ENCODE results near the gene CACNA1C.

DNA sequence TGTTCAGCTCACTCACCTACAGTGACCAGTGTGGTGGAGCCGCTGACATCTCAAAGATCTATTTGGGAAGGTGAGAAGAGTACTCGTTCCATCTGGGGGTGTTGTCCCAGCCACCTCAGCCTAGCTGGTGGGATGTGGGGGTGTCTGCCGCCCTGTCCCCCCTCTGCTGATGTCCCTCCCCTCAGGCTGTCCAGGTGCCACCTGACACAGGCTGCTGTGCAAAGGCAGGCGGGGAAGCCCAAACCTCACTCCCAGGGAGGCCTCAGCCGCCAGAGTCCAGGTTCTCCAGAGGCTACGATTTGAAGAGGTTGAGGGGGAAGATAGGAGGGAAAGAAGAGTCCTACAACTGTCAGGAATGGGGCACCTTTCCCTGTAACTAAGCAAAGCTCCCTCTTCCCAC is 690.7 kb downstream of the CACNA1C start:
- TF ChIP-seq, protein P1, sequence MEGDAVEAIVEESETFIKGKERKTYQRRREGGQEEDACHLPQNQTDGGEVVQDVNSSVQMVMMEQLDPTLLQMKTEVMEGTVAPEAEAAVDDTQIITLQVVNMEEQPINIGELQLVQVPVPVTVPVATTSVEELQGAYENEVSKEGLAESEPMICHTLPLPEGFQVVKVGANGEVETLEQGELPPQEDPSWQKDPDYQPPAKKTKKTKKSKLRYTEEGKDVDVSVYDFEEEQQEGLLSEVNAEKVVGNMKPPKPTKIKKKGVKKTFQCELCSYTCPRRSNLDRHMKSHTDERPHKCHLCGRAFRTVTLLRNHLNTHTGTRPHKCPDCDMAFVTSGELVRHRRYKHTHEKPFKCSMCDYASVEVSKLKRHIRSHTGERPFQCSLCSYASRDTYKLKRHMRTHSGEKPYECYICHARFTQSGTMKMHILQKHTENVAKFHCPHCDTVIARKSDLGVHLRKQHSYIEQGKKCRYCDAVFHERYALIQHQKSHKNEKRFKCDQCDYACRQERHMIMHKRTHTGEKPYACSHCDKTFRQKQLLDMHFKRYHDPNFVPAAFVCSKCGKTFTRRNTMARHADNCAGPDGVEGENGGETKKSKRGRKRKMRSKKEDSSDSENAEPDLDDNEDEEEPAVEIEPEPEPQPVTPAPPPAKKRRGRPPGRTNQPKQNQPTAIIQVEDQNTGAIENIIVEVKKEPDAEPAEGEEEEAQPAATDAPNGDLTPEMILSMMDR (conservative IDR thresholded peaks at IDR 0.05; ENCODE audit: low read depth, low read length): no peak
- TF ChIP-seq, protein P2, sequence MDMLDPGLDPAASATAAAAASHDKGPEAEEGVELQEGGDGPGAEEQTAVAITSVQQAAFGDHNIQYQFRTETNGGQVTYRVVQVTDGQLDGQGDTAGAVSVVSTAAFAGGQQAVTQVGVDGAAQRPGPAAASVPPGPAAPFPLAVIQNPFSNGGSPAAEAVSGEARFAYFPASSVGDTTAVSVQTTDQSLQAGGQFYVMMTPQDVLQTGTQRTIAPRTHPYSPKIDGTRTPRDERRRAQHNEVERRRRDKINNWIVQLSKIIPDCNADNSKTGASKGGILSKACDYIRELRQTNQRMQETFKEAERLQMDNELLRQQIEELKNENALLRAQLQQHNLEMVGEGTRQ (IDR thresholded peaks at IDR 0.05; ENCODE audit: low read depth, low read length): no peak
- TF ChIP-seq POLR2A (IDR thresholded peaks at IDR 0.05; ENCODE audit: low read depth, low read length) (no peak), RFX5 (IDR thresholded peaks at IDR 0.05; ENCODE audit: low read depth, low read length) (no peak), RAD21 (IDR thresholded peaks at IDR 0.05; ENCODE audit: low read length) (no peak), SMC3 (IDR thresholded peaks at IDR 0.05; ENCODE audit: low read depth, low read length) (no peak), CHD1 (IDR thresholded peaks at IDR 0.05; ENCODE audit: low read depth, low read length) (no peak), CEBPB (IDR thresholded peaks at IDR 0.05; ENCODE audit: low read depth, low read length) (no peak), MAFK (IDR thresholded peaks at IDR 0.05; ENCODE audit: low read depth, low read length) (no peak), MXI1 (IDR thresholded peaks at IDR 0.05; ENCODE audit: borderline replicate concordance, low read depth, low read length) (no peak), NFE2L2 (IDR thresholded peaks at IDR 0.05; ENCODE audit: low read depth, low read length) (no peak), FOS (IDR thresholded peaks at IDR 0.05; ENCODE audit: low read depth, low read length) (no peak)
- TF ChIP-seq, protein P3, sequence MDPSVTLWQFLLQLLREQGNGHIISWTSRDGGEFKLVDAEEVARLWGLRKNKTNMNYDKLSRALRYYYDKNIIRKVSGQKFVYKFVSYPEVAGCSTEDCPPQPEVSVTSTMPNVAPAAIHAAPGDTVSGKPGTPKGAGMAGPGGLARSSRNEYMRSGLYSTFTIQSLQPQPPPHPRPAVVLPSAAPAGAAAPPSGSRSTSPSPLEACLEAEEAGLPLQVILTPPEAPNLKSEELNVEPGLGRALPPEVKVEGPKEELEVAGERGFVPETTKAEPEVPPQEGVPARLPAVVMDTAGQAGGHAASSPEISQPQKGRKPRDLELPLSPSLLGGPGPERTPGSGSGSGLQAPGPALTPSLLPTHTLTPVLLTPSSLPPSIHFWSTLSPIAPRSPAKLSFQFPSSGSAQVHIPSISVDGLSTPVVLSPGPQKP (IDR thresholded peaks at IDR 0.05; ENCODE audit: borderline replicate concordance, low read depth, low read length): no peak

Measured in IMR-90 (cell line).